ENCODE data around the gene SMAD4. TPM values are rescaled to one million over a fixed set of nuclear protein-coding genes. Genes with fewer than 3 reads are reported as not detected.

The SMAD4 gene
- total and polyA plus RNA-seq, 2 of the 8 experiments (the other 6 are each of a cell fraction or from before 2014, with no cell fraction given): 86.5 to 139 TPM

- no peak overlapping the region for H3K9ac ChIP-seq (replicated peaks in 1 of 4; ENCODE audit: extremely low read depth in 1 of 4, low read depth in 3 of 4, low read length in 3 of 4)
- DNase-seq (ENCODE audit: low read depth in 1 of 2, low spot score in 2 of 2): no peak
- H3K18ac ChIP-seq (ENCODE audit: extremely low read depth, low read length): no peak overlapping the region
- no peak for TF ChIP-seq KDM5A (IDR thresholded peaks at IDR 0.05; ENCODE audit: low read length)
- TF ChIP-seq MAX (IDR thresholded peaks at IDR 0.05): peak; percentile 76
- TF ChIP-seq E2F6 (IDR thresholded peaks at IDR 0.05): peak; percentile 83
- H4K8ac ChIP-seq (ENCODE audit: extremely low read depth, insufficient read depth, low read length): no peak overlapping the region
- ChIA-PET POLR2A (ENCODE audit: partially characterized antibody) (interaction anchor here (1.4 to 1.5 kb wide), 2 partner anchors 70 to 73 kb away, joined by 3 to 5 read pairs; no protein-coding TSS in a partner anchor), CTCF (ENCODE audit: partially characterized antibody) (interaction anchor here (0.6 to 9.2 kb wide), 6 partner anchors 11 to 451 kb away, joined by 3 to 56 read pairs (median 5); no protein-coding TSS in a partner anchor)
- no peak overlapping the region for H2BK120ac ChIP-seq (replicated peaks; ENCODE audit: low read depth, low read length)
- H4K20me1 ChIP-seq (replicated peaks in 1 of 2; ENCODE audit: control insufficient read depth in 1 of 2, insufficient read depth in 2 of 2, low read length in 2 of 2): no peaks in the 10 kb centered on the region
- H3K23me2 ChIP-seq (ENCODE audit: low read depth, low read length): no peaks in the 10 kb centered on the region
- no peak overlapping the region for H3K27ac ChIP-seq (ENCODE audit: low read depth, low read length)
- H3K14ac ChIP-seq (ENCODE audit: insufficient read length): peak overlapping the region; percentile 61
- H3K23ac ChIP-seq (ENCODE audit: insufficient read length): no peak overlapping the region
- H2AFZ ChIP-seq (ENCODE audit: low read length): no peak overlapping the region
- H4K5ac ChIP-seq (ENCODE audit: insufficient read length, low read depth, low read length): no peak overlapping the region
- H2BK20ac ChIP-seq (ENCODE audit: low read length): no peak overlapping the region
- no peaks in the 10 kb centered on the region for H3K79me1 ChIP-seq (ENCODE audit: low read depth, low read length)
- H3K4me3 ChIP-seq (ENCODE audit: extremely low read depth in 1 of 4, insufficient read depth in 2 of 4, low read depth in 3 of 4, low read length in 4 of 4): no peak overlapping the region
- FAIRE-seq: no peak
- H4K91ac ChIP-seq (replicated peaks; ENCODE audit: insufficient read length, low read length): peak overlapping the region; percentile 37
- H2AK5ac ChIP-seq (ENCODE audit: low read depth, low read length): no peak overlapping the region
- no peak overlapping the region for H2BK15ac ChIP-seq (ENCODE audit: low read length)
- no peaks in the 10 kb centered on the region for H3K79me2 ChIP-seq (ENCODE audit: control insufficient read depth in 1 of 2, insufficient read depth in 2 of 2, low read length in 2 of 2)
- H3K4me1 ChIP-seq (replicated peaks in 1 of 4; ENCODE audit: control insufficient read depth in 3 of 4, insufficient read depth in 4 of 4, low read length in 3 of 4): peaks cover 0 to 5% (median 0%) of the 10 kb centered on the region in 4 experiments; a peak in 1 of 7 replicates
- H2BK12ac ChIP-seq (ENCODE audit: low read depth, low read length): no peak overlapping the region
- H3K56ac ChIP-seq (replicated peaks; ENCODE audit: insufficient read length, low read depth, low read length): no peak overlapping the region
- H3K36me3 ChIP-seq (ENCODE audit: control insufficient read depth in 2 of 4, insufficient read depth in 4 of 4, low read length in 3 of 4): no peaks in the 10 kb centered on the region
- no peak overlapping the region for H2BK5ac ChIP-seq (ENCODE audit: low read depth, low read length)
- 83% methylated on average over 19 of the region's 19 CpGs; no CpG with 5 or more reads in 1 of the 2 experiments for WGBS, 2 experiments (ENCODE audit: extremely low coverage in 1 of 2, insufficient coverage in 1 of 2, insufficient read length in 1 of 2, insufficient replicate concordance in 2 of 2, low coverage in 1 of 2, low lambda C conversion rate in 2 of 2, missing lambda C conversion rate in 1 of 2)
- H3K4me2 ChIP-seq (ENCODE audit: insufficient read depth in 1 of 2, low read depth in 2 of 2, low read length in 2 of 2): no peak overlapping the region
- no peak overlapping the region for H3K4ac ChIP-seq (replicated peaks; ENCODE audit: insufficient read length, low read depth, low read length)
- H3K9me3 ChIP-seq (ENCODE audit: insufficient read depth in 2 of 2, low read depth in 1 of 2, low read length in 1 of 2): peaks cover 0 to 5% of the 10 kb centered on the region in 2 experiments; a peak in 1 of 4 replicates
- no peaks in the 10 kb centered on the region for H3K27me3 ChIP-seq (replicated peaks in 1 of 4; ENCODE audit: control insufficient read depth in 3 of 4, extremely low read depth in 1 of 4, insufficient read depth in 3 of 4, low read length in 3 of 4)
These were observed 92.4 kb downstream of the SMAD4 start for GRCh38 chr18:51122266-51123045.

Measured in H1 (cell line).